Urinary bladder (tissue), 4 donors: ENCODE measurements around the gene CLIC3. TPM values are rescaled to one million over a fixed set of nuclear protein-coding genes. Genes with fewer than 3 reads are reported as not detected.
"Not testable (repeated sequence)": the region's sequence is repeated elsewhere in the genome, so short reads cannot be mapped to it uniquely, and the experiment has no call there.

Experiments
- DNase-seq: peaks from one replicate; pipeline ENCODE4 v3.0.0-alpha.2; 2015; ENCODE audit errors: extremely low spot score
- H3K27ac ChIP-seq: one replicate; pipeline ENCODE4 v1.5.1; 2013; ENCODE audit warnings: low read depth, mild to moderate bottlenecking, moderate library complexity
- H3K36me3 ChIP-seq: one replicate; pipeline ENCODE4 v1.6.1; 2013; ENCODE audit warnings: mild to moderate bottlenecking, moderate library complexity; ENCODE audit not compliant: insufficient read depth
- H3K4me1 ChIP-seq: one replicate; pipeline ENCODE4 v1.6.1; 2013; ENCODE audit warnings: mild to moderate bottlenecking, moderate library complexity; ENCODE audit not compliant: insufficient read depth
- H3K4me3 ChIP-seq: one replicate; pipeline ENCODE4 v1.5.1; 2013; ENCODE audit warnings: low read depth, low read length
- WGBS: extraction: QIAGEN DNeasy Blood & Tissue Kit; methylation state at CpG from one replicate; pipeline ENCODE4 v1.1.7; 2013; 5-methylcytosine and 5-hydroxymethylcytosine counted together
- polyA plus RNA-seq: library from polyadenylated mRNA; stranded (reverse); fragments of 200-250 nt; gene quantifications from one replicate; pipeline ENCODE4 v1.2.3, GENCODE V29; 2013
- total RNA-seq: library from RNA; depleted of rRNA; stranded (reverse); fragments of >200 nt; gene quantifications from one replicate; pipeline ENCODE4 v1.2.3, GENCODE V29; 2014
- donor health status: healthy with polysubstance abuse.
- donor health status: healthy.

The CLIC3 gene
- total and polyA plus RNA-seq, 2 donors, result 3.6 to 11.0 TPM

DNA sequence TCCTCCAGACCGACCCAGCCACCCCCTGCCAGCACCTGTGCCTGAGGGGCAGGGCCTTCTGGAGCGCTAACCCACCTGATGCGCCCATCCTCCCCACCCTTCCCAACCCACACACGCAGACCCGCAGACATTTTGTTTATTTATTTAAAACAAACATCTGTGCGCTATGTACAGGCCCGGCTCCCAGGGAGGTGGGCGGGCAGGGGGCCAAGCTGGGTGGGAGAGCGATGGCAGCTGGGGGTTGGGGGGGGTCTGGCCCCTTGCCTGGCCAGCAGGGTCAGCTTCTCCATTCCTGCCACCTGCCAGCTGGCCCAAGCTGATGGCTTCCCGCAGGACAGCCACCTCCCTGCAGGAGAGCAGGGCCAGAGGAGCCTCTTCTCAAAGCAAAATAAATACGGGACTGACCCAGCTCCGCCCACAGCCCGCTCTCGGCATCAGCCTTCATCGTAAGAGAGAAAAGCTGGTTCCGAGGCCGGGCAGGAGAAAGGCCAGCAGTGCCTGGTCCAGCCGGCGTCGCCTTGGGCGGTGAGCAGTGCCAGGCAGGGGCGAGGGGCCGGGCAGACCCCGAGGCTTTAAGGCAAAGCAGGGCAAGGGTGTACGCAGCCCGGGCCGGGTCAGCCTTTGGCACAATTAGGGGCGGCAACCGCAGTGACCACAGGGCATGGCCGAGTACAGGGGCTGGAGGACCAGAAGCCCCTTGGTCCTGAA, 10.9 kb upstream of the CLIC3 start:
- Histone ChIP-seq H3K36me3 (no peaks in the 10 kb centered on the region), H3K4me3 (no peak overlapping the region), H3K4me1 (no peaks in the 10 kb centered on the region), H3K27ac (no peak overlapping the region)
- WGBS, result 56% methylated on average over 30 of the region's 30 CpGs
- DNase-seq, result no peak

DNA sequence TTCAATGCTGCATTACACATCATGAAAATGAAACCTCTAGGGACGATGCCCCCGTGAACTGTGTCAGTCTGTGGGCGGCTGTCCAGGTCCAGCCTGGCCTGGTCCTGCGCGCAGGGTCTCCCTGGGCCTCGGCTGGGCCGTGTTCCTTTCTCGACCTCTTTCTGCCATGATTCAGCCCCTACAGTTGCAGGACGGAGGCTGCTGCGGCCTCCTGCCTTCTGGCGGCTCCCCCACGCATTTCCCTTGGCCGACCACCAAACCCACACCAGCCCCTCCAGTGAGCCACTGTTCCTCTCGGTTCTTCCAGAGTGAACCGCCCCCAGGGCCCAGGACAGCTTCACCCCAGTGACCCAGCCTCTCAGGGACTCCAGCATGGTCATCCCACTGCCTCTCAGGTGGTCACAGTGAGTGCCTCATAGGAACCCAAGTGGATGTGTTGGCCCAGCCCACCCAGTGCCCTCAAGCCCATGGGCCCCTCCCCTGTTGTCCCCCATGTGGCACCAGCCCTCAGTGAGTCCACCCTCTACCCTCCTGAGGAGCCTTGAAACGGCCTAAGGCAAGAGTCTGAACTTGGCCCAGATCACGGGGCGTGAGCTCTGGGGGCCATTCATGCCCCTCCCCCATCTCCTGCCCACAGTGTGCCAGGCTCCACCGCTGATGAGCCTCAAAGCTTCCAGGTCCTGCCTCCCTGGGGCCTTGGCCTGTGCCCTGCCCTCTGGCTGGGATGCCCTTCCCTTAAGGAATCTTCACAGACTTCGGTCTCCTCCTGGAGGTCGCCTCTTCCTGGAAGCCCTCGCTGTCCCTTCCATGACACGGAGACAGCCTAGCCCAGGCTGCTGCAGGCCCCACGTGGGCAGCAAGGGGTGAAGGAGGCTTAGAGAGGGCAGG, 10.0 kb upstream of the CLIC3 start:
- Histone ChIP-seq H3K27ac (no peak overlapping the region), H3K4me3 (no peak overlapping the region), H3K4me1 (no peaks in the 10 kb centered on the region), H3K36me3 (no peaks in the 10 kb centered on the region)
- no peak for DNase-seq
- WGBS, result 70% methylated on average over 24 of the region's 24 CpGs

DNA sequence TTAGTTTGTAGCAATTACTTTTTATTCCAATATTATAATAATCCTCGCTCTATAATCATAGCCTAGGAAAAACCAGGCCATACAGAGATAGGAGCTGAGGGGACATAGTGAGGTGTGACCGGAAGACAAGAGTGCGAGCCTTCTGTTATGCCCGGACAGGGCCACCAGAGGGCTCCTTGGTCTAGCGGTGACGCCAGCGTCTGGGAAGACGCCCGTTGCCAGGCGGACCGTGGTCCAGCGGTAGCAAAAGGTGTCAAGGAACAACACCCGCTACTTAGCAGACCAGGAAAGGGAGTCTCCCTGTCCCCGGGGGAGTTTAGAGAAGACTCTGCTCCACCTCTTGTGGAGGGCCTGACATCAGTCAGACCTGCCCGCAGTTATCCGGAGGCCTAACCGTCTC, 7.9 kb upstream of the CLIC3 start:
- H3K4me3 ChIP-seq, DNase-seq, H3K4me1 ChIP-seq, H3K27ac ChIP-seq, H3K36me3 ChIP-seq: not testable (repeated sequence)
- 47% methylated on average over 17 of the region's 17 CpGs for WGBS

DNA sequence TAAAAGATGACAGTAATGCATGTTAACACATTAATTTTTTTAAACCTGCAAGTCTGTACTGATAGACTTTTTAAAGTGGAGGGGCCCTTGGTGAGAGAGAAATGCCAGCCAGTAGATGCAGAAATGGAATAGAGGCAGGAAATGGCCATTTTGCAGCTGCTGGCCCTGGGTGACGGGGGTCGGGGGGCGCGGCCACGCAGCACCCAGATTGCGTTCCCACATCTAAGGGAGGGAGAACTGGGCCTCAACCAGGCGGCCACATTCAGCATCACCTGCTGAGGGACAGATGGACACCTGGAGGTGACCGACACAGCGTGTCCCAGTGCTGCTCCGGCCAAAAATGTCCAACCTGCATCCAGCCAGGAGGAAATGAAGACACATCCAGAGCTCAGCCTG, 6.3 kb upstream of the CLIC3 start:
- Histone ChIP-seq H3K27ac (no peak overlapping the region), H3K36me3 (no peaks in the 10 kb centered on the region), H3K4me1 (no peaks in the 10 kb centered on the region), H3K4me3 (no peak overlapping the region)
- WGBS, result 86% methylated on average over 10 of the region's 10 CpGs
- DNase-seq, result no peak

DNA sequence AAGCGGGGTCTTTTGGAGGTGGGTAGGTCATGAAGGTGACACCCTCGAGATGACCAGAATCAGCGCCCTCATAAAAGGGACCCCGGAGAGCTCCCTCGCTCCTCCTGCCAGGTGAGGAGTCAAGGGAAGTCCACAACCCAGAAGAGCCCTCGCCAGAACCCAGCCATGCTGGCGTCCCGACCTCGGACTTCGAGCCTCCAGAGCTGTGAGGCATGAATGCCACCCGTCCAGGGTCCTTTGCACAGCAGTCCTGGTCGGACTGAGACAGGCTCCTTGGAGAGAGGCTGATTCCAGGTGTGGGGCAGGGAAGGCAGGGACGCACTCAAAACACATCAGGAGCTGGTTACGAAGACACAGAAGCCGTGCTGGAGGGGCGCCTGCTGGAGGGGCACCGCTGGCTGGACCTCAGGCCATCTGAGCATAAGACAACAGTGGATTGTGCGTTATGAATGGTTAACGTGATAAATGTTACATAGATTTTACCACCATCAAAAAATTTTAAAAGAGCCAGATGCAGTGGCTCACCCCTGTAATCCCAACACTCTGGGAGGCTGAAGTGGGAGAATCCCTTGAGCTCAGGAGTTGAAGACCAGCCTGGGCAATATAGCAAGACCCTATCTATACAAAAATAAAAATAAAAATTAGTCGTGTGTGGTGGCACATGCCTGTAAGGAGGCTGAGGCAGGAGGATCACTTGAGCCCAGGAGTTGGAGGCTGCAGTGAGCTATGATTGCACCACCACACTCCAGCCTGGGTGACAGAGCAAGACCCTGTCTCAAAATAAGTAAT, 5.7 kb upstream of the CLIC3 start:
- Histone ChIP-seq H3K27ac (no peak overlapping the region), H3K4me3 (no peak overlapping the region), H3K36me3 (no peaks in the 10 kb centered on the region), H3K4me1 (no peaks in the 10 kb centered on the region)
- DNase-seq, result no peak
- 83% methylated on average over 20 of the region's 20 CpGs for WGBS

DNA sequence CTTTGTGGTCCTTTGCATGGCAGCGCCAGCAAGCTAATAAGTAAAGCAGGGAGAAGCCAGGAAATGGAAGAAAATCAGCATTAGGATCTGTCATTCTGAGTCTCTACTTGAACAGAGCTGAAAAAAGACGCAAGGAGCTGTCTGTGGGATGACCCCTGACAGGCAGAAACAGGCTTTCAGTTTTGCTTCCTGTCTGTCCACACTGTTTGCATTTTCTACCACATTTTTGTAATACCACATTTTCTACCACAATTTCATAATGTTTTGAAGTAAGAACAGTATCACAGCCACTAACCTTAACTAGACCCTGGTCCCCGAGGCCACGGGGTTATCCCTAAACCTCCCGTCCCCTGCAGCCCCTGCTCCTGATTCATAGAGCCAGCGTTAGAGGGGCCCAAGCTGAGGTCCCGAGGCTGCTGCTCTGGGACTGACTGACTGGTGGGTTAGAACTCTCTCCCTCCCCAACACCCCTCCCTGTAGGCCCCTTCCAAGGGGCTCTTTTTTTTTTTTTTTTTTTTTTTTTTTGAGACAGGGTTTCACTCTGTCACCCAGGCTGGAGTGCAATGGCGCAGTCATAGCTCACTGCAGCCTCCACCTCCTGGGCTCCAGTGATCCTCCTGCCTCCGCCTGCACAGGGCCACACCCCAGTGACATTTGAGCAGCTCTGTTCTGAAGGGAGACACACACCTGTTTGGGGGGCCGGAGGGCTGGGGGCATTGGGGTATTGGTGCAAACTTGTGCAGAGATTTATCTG, 4.0 kb upstream of the CLIC3 start:
- no peak for DNase-seq
- 66% methylated on average over 10 of the region's 10 CpGs for WGBS
- Histone ChIP-seq H3K4me3 (no peak overlapping the region), H3K27ac (no peak overlapping the region), H3K36me3 (no peaks in the 10 kb centered on the region), H3K4me1 (no peaks in the 10 kb centered on the region)

DNA sequence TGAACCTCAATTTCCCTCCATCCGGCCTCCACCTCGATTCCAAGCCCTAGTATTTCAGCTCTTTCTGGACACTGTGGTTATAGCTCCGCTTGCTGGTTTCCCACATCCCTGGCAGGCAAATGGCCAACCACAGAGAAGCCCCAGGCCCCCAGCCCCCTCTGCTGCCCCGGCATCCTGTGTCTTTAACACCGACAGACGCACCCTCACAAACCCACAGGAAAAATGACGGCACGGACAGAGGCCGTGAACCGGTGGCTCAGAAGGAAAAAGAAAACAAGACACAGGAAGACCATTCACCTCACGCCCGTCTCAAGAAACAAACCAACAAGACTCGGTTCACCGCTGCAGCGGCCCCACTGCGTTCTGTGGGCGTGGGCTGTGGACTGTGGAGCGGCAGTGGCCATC, 1.5 kb upstream of the CLIC3 start:
- Histone ChIP-seq H3K4me1 (no peaks in the 10 kb centered on the region), H3K36me3 (no peaks in the 10 kb centered on the region), H3K27ac (no peak overlapping the region), H3K4me3 (no peak overlapping the region)
- DNase-seq, result no peak
- 70% methylated on average over 18 of the region's 18 CpGs for WGBS

DNA sequence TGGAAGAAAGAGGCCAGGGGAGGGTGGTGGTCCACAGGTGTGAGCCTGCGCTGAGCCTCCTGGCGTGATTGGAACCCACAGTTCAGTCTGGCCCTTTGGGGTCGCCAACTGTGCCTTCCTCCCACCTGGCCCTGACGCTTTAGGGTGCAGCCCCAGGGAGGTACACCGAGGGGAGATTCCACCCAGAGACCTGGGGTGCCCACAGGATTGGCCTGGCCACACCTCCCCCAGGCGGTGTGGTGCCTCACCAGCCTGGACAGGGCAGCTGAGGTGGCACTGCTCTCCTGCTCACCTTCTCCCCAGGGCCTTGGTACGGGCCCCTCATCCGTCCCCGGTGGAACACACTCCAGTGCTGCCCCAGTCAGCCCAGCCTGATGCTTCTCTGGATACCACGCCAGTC, 1.0 kb upstream of the CLIC3 start:
- Histone ChIP-seq H3K27ac (no peak overlapping the region), H3K36me3 (no peaks in the 10 kb centered on the region), H3K4me3 (no peak overlapping the region), H3K4me1 (no peaks in the 10 kb centered on the region)
- WGBS, result 83% methylated on average over 10 of the region's 10 CpGs
- no peak for DNase-seq

DNA sequence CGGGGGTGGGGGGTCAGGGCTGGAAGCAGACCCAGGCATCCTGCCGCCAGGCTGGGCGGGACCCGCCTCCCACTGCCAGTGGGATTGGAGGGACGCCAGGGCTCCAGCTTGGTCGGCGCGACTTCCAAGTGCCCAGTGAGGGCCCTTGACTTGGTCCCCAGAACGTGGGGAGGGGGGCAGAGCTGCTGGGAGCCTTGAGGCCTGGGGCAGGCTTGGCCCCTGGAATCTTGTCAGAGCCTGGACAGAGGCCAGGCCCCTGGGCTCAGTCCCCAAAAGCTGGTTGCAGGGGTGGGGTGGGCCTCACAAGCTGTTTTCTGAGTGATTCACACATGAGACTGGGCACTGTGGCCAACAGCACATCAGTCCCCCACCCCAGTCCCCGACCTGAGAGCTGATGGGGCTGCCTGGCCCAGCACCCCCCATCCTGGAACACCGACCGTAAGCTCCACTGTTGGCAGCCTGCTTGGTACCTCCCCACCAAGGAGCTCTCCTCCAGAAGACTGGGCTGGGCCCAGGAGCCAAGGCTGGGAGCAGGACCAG, 526 bp downstream of the CLIC3 start:
- H3K36me3 ChIP-seq, result no peaks in the 10 kb centered on the region
- H3K4me1 ChIP-seq, result no peaks in the 10 kb centered on the region
- WGBS, result 15% methylated on average over 12 of the region's 12 CpGs
- H3K4me3 ChIP-seq, result no peak overlapping the region
- DNase-seq, result no peak
- H3K27ac ChIP-seq, result no peak overlapping the region

DNA sequence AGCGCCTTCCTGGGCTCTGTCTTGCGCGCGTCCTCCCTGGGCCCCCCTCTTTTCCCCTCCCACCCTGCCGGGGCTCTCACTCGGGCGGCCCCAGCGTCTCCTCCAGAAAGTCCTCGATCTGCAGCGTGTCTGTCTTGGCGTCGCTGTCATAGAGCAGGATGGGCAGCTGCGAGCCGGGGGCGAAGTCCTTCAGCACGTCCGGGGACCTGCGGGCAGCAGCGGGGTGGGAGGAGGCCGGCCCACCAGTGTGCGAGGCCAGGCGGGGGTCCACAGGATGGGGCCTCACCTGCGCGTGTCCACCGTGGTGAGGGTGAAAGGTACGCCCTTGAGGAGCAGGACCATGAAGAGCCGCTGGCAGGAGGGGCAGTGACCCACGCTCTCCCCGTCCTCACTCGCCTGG, 1.0 kb downstream of the CLIC3 start:
- Histone ChIP-seq H3K4me3 (no peak overlapping the region), H3K4me1 (no peaks in the 10 kb centered on the region), H3K36me3 (no peaks in the 10 kb centered on the region), H3K27ac (no peak overlapping the region)
- no peak for DNase-seq
- WGBS, result 21% methylated on average over 30 of the region's 30 CpGs

DNA sequence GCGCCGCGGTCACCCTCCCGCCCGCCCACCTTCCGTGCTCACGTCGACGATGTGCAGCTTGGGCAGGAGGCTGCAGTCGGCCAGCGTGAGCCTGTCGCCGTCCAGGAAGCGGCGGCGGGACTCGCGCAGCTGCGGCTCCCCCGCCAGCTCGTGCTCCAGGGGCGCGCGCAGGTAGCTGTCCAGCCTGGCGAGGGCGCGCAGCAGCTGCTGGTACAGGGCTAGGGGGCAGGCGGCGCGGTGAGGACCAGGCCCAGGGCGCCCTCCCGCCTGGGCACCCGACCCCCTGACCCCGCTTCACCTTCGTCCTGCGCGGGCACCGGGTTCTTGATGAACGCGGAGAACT, 1.5 kb downstream of the CLIC3 start:
- H3K4me3 ChIP-seq, result no peak overlapping the region
- WGBS, result 35% methylated on average over 40 of the region's 40 CpGs
- no peak overlapping the region for H3K27ac ChIP-seq
- no peak for DNase-seq
- no peaks in the 10 kb centered on the region for H3K4me1 ChIP-seq
- H3K36me3 ChIP-seq, result no peaks in the 10 kb centered on the region

DNA sequence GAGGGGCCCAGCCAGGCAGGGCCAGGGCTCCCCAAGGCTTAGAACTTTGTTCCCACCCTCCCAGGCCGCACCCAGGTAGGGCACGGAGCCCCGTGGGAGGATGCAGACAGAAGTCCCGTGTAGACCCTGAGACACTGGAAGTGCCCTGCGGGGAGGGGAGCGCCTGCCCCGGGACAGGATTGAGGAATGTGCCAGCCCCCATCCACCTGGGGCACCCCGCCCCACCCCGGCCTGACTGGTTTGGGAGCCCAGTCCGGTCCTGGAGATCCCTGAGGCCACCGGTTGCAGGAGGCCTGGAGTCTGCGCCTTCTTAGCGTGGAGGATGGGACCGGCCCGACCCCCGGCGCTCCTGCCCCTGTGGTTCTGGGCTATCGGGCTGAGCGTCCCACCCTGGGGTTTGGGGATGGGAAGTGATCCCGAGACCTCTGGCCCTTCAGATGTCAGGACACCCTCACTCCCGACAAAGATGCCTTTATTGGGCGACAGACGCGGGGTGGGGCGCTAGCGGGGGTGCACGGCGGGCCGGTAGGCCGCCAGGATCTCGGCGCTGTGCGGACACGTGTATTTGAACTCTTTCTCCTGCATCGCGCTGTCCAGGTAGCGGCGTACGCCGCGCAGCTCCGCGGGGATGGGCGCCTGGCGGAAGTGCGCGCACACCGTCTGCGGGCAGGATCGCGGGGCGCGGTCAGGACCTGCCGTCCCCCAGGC, 2.0 kb downstream of the CLIC3 start:
- no peak for DNase-seq
- no peaks in the 10 kb centered on the region for H3K4me1 ChIP-seq
- H3K27ac ChIP-seq, result no peak overlapping the region
- H3K36me3 ChIP-seq, result no peaks in the 10 kb centered on the region
- 67% methylated on average over 54 of the region's 54 CpGs for WGBS
- no peak overlapping the region for H3K4me3 ChIP-seq
